ENCODE data around the gene TAX1BP3.

The TAX1BP3 gene

GRCh38 chr17:3699951-3700350 lies 31.6 kb upstream of the TAX1BP3 start:
- Histone ChIP-seq H3K9me2 (replicated peaks; ENCODE audit: insufficient read depth, low read length) (no peaks in the 10 kb centered on the region), H3K9me3 (replicated peaks; ENCODE audit: insufficient read depth, low read length) (no peaks in the 10 kb centered on the region), H3K4me1 (ENCODE audit: low read length) (no peaks in the 10 kb centered on the region), H3K36me3 (replicated peaks; ENCODE audit: insufficient read depth, low read length) (no peaks in the 10 kb centered on the region), H3K27ac (ENCODE audit: low read length) (no peak overlapping the region), H3K4me2 (ENCODE audit: low read depth, low read length) (no peak overlapping the region), H3K4me3 (ENCODE audit: low read length) (no peak overlapping the region), H4K20me1 (ENCODE audit: insufficient read depth, low read length) (no peaks in the 10 kb centered on the region), H3F3A (ENCODE audit: insufficient read depth, low read length) (no peaks in the 10 kb centered on the region), H3K27me3 (replicated peaks; ENCODE audit: insufficient read depth, low read length) (no peaks in the 10 kb centered on the region), H3K9ac (ENCODE audit: low read length) (no peak overlapping the region), H3K79me2 (ENCODE audit: low read length) (peaks cover 9% of the 10 kb centered on the region), H2AFZ (ENCODE audit: low read length) (no peak overlapping the region)
- no peak for TF ChIP-seq EZH2phosphoT487 (IDR thresholded peaks at IDR 0.05; ENCODE audit: low read length)
- no peak for TF ChIP-seq EZH2 (optimal IDR thresholded peaks at IDR 0.05; ENCODE audit: low read depth, low read length)
- TF ChIP-seq CTCF (IDR thresholded peaks at IDR 0.05; ENCODE audit: low read length): no peak
- DNase-seq: no peak

- Histone ChIP-seq H3K4me3 (ENCODE audit: low read length) (no peak overlapping the region), H3F3A (ENCODE audit: insufficient read depth, low read length) (no peaks in the 10 kb centered on the region), H3K4me1 (ENCODE audit: low read length) (0 out of 2 replicates have a peak, but pooled peaks cover 3% of the 10 kb centered on the region), H3K79me2 (ENCODE audit: low read length) (peaks cover 26% of the 10 kb centered on the region), H3K27me3 (replicated peaks; ENCODE audit: insufficient read depth, low read length) (no peaks in the 10 kb centered on the region), H3K9me3 (replicated peaks; ENCODE audit: insufficient read depth, low read length) (no peaks in the 10 kb centered on the region), H3K4me2 (ENCODE audit: low read depth, low read length) (no peak overlapping the region), H3K9me2 (replicated peaks; ENCODE audit: insufficient read depth, low read length) (no peaks in the 10 kb centered on the region), H4K20me1 (ENCODE audit: insufficient read depth, low read length) (no peaks in the 10 kb centered on the region), H3K36me3 (replicated peaks; ENCODE audit: insufficient read depth, low read length) (no peaks in the 10 kb centered on the region), H3K27ac (ENCODE audit: low read length) (no peak overlapping the region), H3K9ac (ENCODE audit: low read length) (no peak overlapping the region), H2AFZ (ENCODE audit: low read length) (no peak overlapping the region)
- TF ChIP-seq EZH2 (optimal IDR thresholded peaks at IDR 0.05; ENCODE audit: low read depth, low read length) (no peak), EZH2phosphoT487 (IDR thresholded peaks at IDR 0.05; ENCODE audit: low read length) (no peak), CTCF (IDR thresholded peaks at IDR 0.05; ENCODE audit: low read length) (no peak)
- DNase-seq: no peak
These were observed 29.8 kb upstream of the TAX1BP3 start for GRCh38 chr17:3698139-3698538.

GRCh38 chr17:3697103-3697476 lies 28.7 kb upstream of the TAX1BP3 start:
- Histone ChIP-seq H3K27ac (ENCODE audit: low read length) (no peak overlapping the region), H2AFZ (ENCODE audit: low read length) (no peak overlapping the region), H3K9me2 (replicated peaks; ENCODE audit: insufficient read depth, low read length) (no peaks in the 10 kb centered on the region), H3K4me3 (ENCODE audit: low read length) (no peak overlapping the region), H3K36me3 (replicated peaks; ENCODE audit: insufficient read depth, low read length) (no peaks in the 10 kb centered on the region), H3K9me3 (replicated peaks; ENCODE audit: insufficient read depth, low read length) (no peaks in the 10 kb centered on the region), H3F3A (ENCODE audit: insufficient read depth, low read length) (no peaks in the 10 kb centered on the region), H3K79me2 (ENCODE audit: low read length) (peaks cover 36% of the 10 kb centered on the region), H3K4me2 (ENCODE audit: low read depth, low read length) (no peak overlapping the region), H3K9ac (ENCODE audit: low read length) (no peak overlapping the region), H4K20me1 (ENCODE audit: insufficient read depth, low read length) (no peaks in the 10 kb centered on the region), H3K4me1 (ENCODE audit: low read length) (0 out of 2 replicates have a peak, but pooled peaks cover 3% of the 10 kb centered on the region), H3K27me3 (replicated peaks; ENCODE audit: insufficient read depth, low read length) (no peaks in the 10 kb centered on the region)
- TF ChIP-seq CTCF (IDR thresholded peaks at IDR 0.05; ENCODE audit: low read length) (no peak), EZH2phosphoT487 (IDR thresholded peaks at IDR 0.05; ENCODE audit: low read length) (no peak), EZH2 (optimal IDR thresholded peaks at IDR 0.05; ENCODE audit: low read depth, low read length) (no peak)
- no peak for DNase-seq
